Testis (tissue), 3 donors: Measurements from ENCODE around the gene SLC7A7. TPM values are rescaled to one million over a fixed set of nuclear protein-coding genes. Genes with fewer than 3 reads are reported as not detected.
A peak's percentile ranks its signal among the peaks of the same experiment; 100 is the strongest.

ENCODE experiments used
- DNase-seq: peaks from one replicate; pipeline ENCODE4 v3.0.0-alpha.2; 2019
- H3K27ac ChIP-seq, 2 donors: fragments of 200-600 bp; sonication (generic); one replicate each; pipeline ENCODE4 v1.5.1; 2019
- H3K27me3 ChIP-seq: fragments of 200-600 bp; sonication (generic); one replicate; pipeline ENCODE4 v1.5.1; 2019
- H3K36me3 ChIP-seq: fragments of 200-600 bp; sonication (generic); one replicate; pipeline ENCODE4 v1.5.1; 2017; ENCODE audit warnings: low read depth; ENCODE audit errors: missing control alignments
- H3K4me1 ChIP-seq: fragments of 200-600 bp; sonication (generic); one replicate; pipeline ENCODE4 v1.5.1; 2019
- H3K4me3 ChIP-seq, 2 donors: fragments of 200-600 bp; sonication (generic); one replicate each; pipeline ENCODE4 v1.5.1; 2017 to 2019
- H3K9me3 ChIP-seq: fragments of 200-600 bp; sonication (generic); one replicate; pipeline ENCODE4 v1.5.1; 2017
- POLR2A ChIP-seq: fragments of 450-650 bp; IDR thresholded peaks from one replicate; pipeline ENCODE4 v1.6.1; 2017; ENCODE audit warnings: antibody characterized with exemption, mild to moderate bottlenecking, moderate library complexity
- WGBS, 2 donors: methylation state at CpG; one replicate each; pipeline ENCODE4 v1.1.5; 2018; 5-methylcytosine and 5-hydroxymethylcytosine counted together
- intact Hi-C: fragments of 100-400 bp; cut with DNase I; formaldehyde crosslinking; loops from one replicate; pipeline ENCODE4 v1.15.1; 2023; ENCODE audit warnings: low total_unique reads
- polyA plus RNA-seq: library from polyadenylated mRNA; stranded (reverse); fragments of 350-450 nt; fragmentation: Illumina TruSeq; extraction: RNeasy Lipid Tissue Mini Kit (QIAGEN cat#74804); gene quantifications from one replicate; pipeline ENCODE4 v1.2.3, GENCODE V29; 2014; ENCODE audit warnings: low read depth, low replicate concordance; ENCODE audit not compliant: insufficient read depth
- total RNA-seq, 2 donors: library from RNA; depleted of rRNA; stranded (reverse); fragments of >200 nt; gene quantifications; one replicate each; pipeline ENCODE4 v1.2.3, GENCODE V29; 2016
- TF ChIP-seq, protein P1 (sequence below), 3 experiments: fragments of 450-650 bp in 2 of 3; fragments of 200-600 bp in 1 of 3; sonication (generic) in 1 of 3; IDR thresholded peaks; one replicate each; pipeline ENCODE4 v1.5.1; 2016 to 2019; ENCODE audit warnings: antibody characterized with exemption in 3 of 3, mild to moderate bottlenecking in 2 of 3, moderate library complexity in 1 of 3

Gene SLC7A7
- total and polyA plus RNA-seq, 3 donors from 2014 or later: 22.2 to 77.1 (median 34.7) TPM

GRCh38 chr14:22839159-22839779 lies 24.0 kb upstream of the SLC7A7 start:
- DNase-seq: no peak
- no peak for TF ChIP-seq POLR2A
- TF ChIP-seq, protein P1, sequence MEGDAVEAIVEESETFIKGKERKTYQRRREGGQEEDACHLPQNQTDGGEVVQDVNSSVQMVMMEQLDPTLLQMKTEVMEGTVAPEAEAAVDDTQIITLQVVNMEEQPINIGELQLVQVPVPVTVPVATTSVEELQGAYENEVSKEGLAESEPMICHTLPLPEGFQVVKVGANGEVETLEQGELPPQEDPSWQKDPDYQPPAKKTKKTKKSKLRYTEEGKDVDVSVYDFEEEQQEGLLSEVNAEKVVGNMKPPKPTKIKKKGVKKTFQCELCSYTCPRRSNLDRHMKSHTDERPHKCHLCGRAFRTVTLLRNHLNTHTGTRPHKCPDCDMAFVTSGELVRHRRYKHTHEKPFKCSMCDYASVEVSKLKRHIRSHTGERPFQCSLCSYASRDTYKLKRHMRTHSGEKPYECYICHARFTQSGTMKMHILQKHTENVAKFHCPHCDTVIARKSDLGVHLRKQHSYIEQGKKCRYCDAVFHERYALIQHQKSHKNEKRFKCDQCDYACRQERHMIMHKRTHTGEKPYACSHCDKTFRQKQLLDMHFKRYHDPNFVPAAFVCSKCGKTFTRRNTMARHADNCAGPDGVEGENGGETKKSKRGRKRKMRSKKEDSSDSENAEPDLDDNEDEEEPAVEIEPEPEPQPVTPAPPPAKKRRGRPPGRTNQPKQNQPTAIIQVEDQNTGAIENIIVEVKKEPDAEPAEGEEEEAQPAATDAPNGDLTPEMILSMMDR (IDR thresholded peaks at IDR 0.05): no peak
- H3K27ac ChIP-seq: peak overlapping the region; percentile 95
- H3K4me1 ChIP-seq: peaks cover 7% of the 10 kb centered on the region
- H3K36me3 ChIP-seq: no peaks in the 10 kb centered on the region
- no peaks in the 10 kb centered on the region for H3K27me3 ChIP-seq
- H3K4me3 ChIP-seq: peak overlapping the region in 1 of 2 donors; percentile 92
- intact Hi-C loops: no loop called here
- no peaks in the 10 kb centered on the region for H3K9me3 ChIP-seq
- WGBS, 2 donors: 49 to 52% methylated on average over 6 of the region's 6 CpGs

DNA sequence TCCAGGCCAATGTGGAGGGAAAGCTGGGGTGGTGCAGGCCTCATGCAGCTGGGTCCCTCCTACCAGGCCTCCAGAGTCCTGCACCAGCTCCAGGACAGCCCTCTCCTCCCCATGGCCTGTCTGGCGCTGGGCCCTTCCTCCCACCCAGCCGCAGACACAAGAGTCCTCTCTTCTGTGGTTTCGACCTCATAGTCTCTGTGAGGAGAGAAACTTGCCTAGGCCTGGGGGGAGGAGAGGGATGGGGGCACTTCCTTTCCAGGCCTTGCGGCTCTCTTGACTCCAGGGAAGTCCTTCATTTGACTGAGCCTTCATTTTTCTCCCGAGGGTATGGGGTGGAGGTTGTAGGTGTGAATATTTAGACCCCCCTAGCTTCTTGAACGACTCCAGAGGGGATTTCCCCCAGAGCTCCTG lies 23.4 kb upstream of the SLC7A7 start:
- Histone ChIP-seq H3K27ac (peak overlapping the region; percentile 95), H3K4me1 (peaks cover 7% of the 10 kb centered on the region), H3K27me3 (no peaks in the 10 kb centered on the region), H3K4me3 (peak overlapping the region in 1 of 2 donors; percentile 92), H3K36me3 (no peaks in the 10 kb centered on the region), H3K9me3 (no peaks in the 10 kb centered on the region)
- DNase-seq: no peak
- intact Hi-C loops: no loop called here
- TF ChIP-seq POLR2A: no peak
- TF ChIP-seq, protein P1 (IDR thresholded peaks at IDR 0.05): no peak
- WGBS, 2 donors: 28 to 36% methylated on average over 3 to 6 of the region's 6 CpGs

- Histone ChIP-seq H3K4me3 (peak overlapping the region; percentile 69 to 92), H3K4me1 (peaks cover 7% of the 10 kb centered on the region), H3K9me3 (no peaks in the 10 kb centered on the region), H3K27ac (peak overlapping the region; percentile 95), H3K36me3 (no peaks in the 10 kb centered on the region), H3K27me3 (no peaks in the 10 kb centered on the region)
- intact Hi-C loops: no loop called here
- TF ChIP-seq, protein P1 (IDR thresholded peaks at IDR 0.05): no peak
- no peak for TF ChIP-seq POLR2A
- peak; percentile 62 for DNase-seq
- 10 to 19% methylated on average over 14 to 25 of the region's 25 CpGs for WGBS, 2 donors
These were observed 22.7 kb upstream of the SLC7A7 start for GRCh38 chr14:22837750-22838538.

DNA sequence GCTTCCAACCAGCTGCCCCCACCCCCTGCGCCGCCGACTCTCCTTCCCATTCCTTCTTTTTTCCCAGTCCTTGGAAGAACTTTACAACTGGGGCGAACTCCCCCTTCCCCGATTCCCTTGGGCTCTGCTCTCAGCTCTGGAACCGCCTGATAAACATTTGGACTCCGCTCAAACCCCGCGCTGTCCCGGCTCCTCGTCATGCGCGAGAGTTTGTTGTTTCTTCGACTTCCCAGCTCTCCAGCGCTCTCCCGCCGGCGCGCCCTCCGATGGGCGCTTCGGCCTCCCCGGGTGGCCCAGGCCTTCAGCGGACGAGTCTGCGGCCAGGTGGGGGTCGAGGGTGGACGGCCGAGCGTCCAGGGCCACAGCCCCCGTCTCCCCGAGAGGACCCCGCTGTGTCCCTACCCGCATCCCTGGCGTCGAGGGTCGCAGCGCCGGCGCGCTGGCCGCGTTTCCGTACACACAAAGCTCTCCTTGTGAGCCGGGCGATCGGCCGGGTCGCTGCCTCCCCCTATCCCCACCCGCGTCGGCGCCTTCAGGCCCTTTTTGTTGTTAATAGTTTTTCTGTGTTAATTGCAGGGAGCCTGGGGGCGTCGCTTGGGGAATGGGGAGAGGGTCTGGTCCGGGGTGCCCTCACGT lies 22.0 kb upstream of the SLC7A7 start:
- H3K27me3 ChIP-seq: no peaks in the 10 kb centered on the region
- intact Hi-C loops: no loop called here
- peaks cover 7% of the 10 kb centered on the region for H3K4me1 ChIP-seq
- no peaks in the 10 kb centered on the region for H3K36me3 ChIP-seq
- 0 to 1% methylated on average over 37 to 57 of the region's 57 CpGs for WGBS, 2 donors
- DNase-seq: peak; percentile 64
- no peaks in the 10 kb centered on the region for H3K9me3 ChIP-seq
- H3K4me3 ChIP-seq: peak overlapping the region; percentile 69 to 92
- TF ChIP-seq, protein P1 (IDR thresholded peaks at IDR 0.05): no peak
- TF ChIP-seq POLR2A: no peak
- H3K27ac ChIP-seq: peak overlapping the region; percentile 95
